GM23338 (cell line): ENCODE data around the gene TNS4. TPM values are rescaled to one million over a fixed set of nuclear protein-coding genes. Genes with fewer than 3 reads are reported as not detected.

Experiments used
- ATAC-seq: fragments of 200-7000 bp; cut with Tn5 transposase; 3 replicates; pipeline ENCODE4 v1.9.1; 2020
- DNase-seq: peaks from one replicate; pipeline ENCODE4 v3.0.0-alpha.2; 2015; ENCODE audit warnings: low spot score
- H2AFZ ChIP-seq: fragments of 200-600 bp; sonication (generic); 2 replicates; pipeline ENCODE4 v1.8.0; 2016; ENCODE audit warnings: antibody characterized with exemption, mild to moderate bottlenecking, moderate library complexity
- H3F3A ChIP-seq: fragments of 200-600 bp; sonication (generic); replicated peaks from 2 replicates; pipeline ENCODE4 v1.8.0; 2017; ENCODE audit warnings: antibody characterized with exemption, mixed run types, low read depth
- H3K27ac ChIP-seq: fragments of 200-600 bp; sonication (generic); 2 replicates; pipeline ENCODE4 v1.6.1; 2016; ENCODE audit warnings: low read depth
- H3K27me3 ChIP-seq: fragments of 200-600 bp; sonication (generic); 2 replicates; pipeline ENCODE4 v1.8.0; 2016; ENCODE audit warnings: mild to moderate bottlenecking, mixed run types, moderate library complexity; ENCODE audit not compliant: insufficient read depth
- H3K36me3 ChIP-seq: fragments of 200-600 bp; sonication (generic); 2 replicates; pipeline ENCODE4 v1.8.0; 2016; ENCODE audit warnings: mild to moderate bottlenecking; ENCODE audit not compliant: insufficient read depth
- H3K4me1 ChIP-seq: fragments of 200-600 bp; sonication (generic); 2 replicates; pipeline ENCODE4 v1.8.0; 2016; ENCODE audit warnings: mild to moderate bottlenecking, moderate library complexity; ENCODE audit not compliant: insufficient read depth
- H3K4me2 ChIP-seq: fragments of 200-600 bp; sonication (generic); 2 replicates; pipeline ENCODE4 v1.7.1; 2017; ENCODE audit warnings: mixed run types
- H3K4me3 ChIP-seq: fragments of 200-600 bp; sonication (generic); 2 replicates; pipeline ENCODE4 v1.6.1; 2016; ENCODE audit warnings: mixed run types
- H3K79me2 ChIP-seq: fragments of 200-600 bp; sonication (generic); replicated peaks from 2 replicates; pipeline ENCODE4 v1.8.0; 2017; ENCODE audit warnings: mild to moderate bottlenecking; ENCODE audit not compliant: insufficient read depth
- H3K9me2 ChIP-seq: fragments of 200-600 bp; sonication (generic); 2 replicates; pipeline ENCODE4 v1.8.0; 2017; ENCODE audit not compliant: insufficient read depth
- H4K20me1 ChIP-seq: fragments of 200-600 bp; sonication (generic); replicated peaks from 2 replicates; pipeline ENCODE4 v1.8.0; 2017; ENCODE audit warnings: mild to moderate bottlenecking; ENCODE audit not compliant: insufficient read depth
- H3K27ac Mint-ChIP-seq: 2 replicates; pipeline ENCODE4 v1.8.0; 2020; ENCODE audit warnings: inconsistent platforms, mild to moderate bottlenecking, moderate library complexity, mixed read lengths
- H3K27me3 Mint-ChIP-seq: 3 replicates; pipeline ENCODE4 v1.8.0; 2022; ENCODE audit warnings: low read depth, mild to moderate bottlenecking, moderate library complexity, mixed read lengths, inconsistent platforms; ENCODE audit not compliant: insufficient read depth, poor library complexity
- H3K36me3 Mint-ChIP-seq: 3 replicates; pipeline ENCODE4 v1.8.0; 2021; ENCODE audit warnings: low read depth, mild to moderate bottlenecking, inconsistent platforms, moderate library complexity, mixed read lengths
- H3K4me1 Mint-ChIP-seq: 3 replicates; pipeline ENCODE4 v1.8.0; 2020; ENCODE audit warnings: mild to moderate bottlenecking, inconsistent platforms, mixed read lengths
- H3K4me3 Mint-ChIP-seq: 3 replicates; pipeline ENCODE4 v1.8.0; 2021; ENCODE audit warnings: moderate library complexity, mild to moderate bottlenecking, inconsistent platforms, mixed read lengths
- H3K9me3 Mint-ChIP-seq: 3 replicates; pipeline ENCODE4 v1.8.0; 2020; ENCODE audit warnings: moderate library complexity, mild to moderate bottlenecking, inconsistent platforms, mixed read lengths
- EZH2 ChIP-seq: fragments of 200-600 bp; sonication (generic); IDR thresholded peaks from one replicate; pipeline ENCODE4 v1.8.0; 2017; ENCODE audit warnings: antibody characterized with exemption, mild to moderate bottlenecking, low read depth; ENCODE audit not compliant: unreplicated experiment
- JUNB ChIP-seq: IDR thresholded peaks from one replicate; pipeline ENCODE4 v1.6.1; 2016; ENCODE audit warnings: antibody characterized with exemption; ENCODE audit not compliant: unreplicated experiment
- STAT1 ChIP-seq: IDR thresholded peaks from one replicate; pipeline ENCODE4 v1.6.1; 2016; ENCODE audit warnings: antibody characterized with exemption; ENCODE audit not compliant: unreplicated experiment
- ZNF114 ChIP-seq: fragments of 250-450 bp; sonication (Bioruptor Pico); IDR thresholded peaks from 2 replicates; pipeline ENCODE4 v1.5.0; 2020; ENCODE audit warnings: mild to moderate bottlenecking, moderate library complexity
- ZNF331 ChIP-seq: fragments of 250-450 bp; sonication (Bioruptor Pico); IDR thresholded peaks from 2 replicates; pipeline ENCODE4 v1.5.0; 2020; ENCODE audit warnings: low read depth, mild to moderate bottlenecking, moderate library complexity
- polyA plus RNA-seq: library from polyadenylated mRNA; unstranded; fragments of >200 nt; fragmentation: Nextera tagmentation; extraction: Ambion mirVana; gene quantifications from 2 replicates; pipeline ENCODE4 v1.2.1, GENCODE V29; 2016
- total RNA-seq: library from RNA; depleted of rRNA; stranded (reverse); fragments of >200 nt; shearing (Covaris generic); gene quantifications from 2 replicates; pipeline ENCODE4 v1.2.3, GENCODE V29; 2014
- TF ChIP-seq, protein P1 (sequence below): IDR thresholded peaks from one replicate; pipeline ENCODE4 v1.6.1; 2018; ENCODE audit warnings: antibody characterized with exemption; ENCODE audit not compliant: unreplicated experiment
- TF ChIP-seq, protein P2 (sequence below): IDR thresholded peaks from 2 replicates; pipeline ENCODE4 v1.6.1; 2016; ENCODE audit warnings: antibody characterized with exemption

TNS4 gene
- total and polyA plus RNA-seq, 2 experiments from 2014 or later, result 0.31 to 4.9 TPM

DNA sequence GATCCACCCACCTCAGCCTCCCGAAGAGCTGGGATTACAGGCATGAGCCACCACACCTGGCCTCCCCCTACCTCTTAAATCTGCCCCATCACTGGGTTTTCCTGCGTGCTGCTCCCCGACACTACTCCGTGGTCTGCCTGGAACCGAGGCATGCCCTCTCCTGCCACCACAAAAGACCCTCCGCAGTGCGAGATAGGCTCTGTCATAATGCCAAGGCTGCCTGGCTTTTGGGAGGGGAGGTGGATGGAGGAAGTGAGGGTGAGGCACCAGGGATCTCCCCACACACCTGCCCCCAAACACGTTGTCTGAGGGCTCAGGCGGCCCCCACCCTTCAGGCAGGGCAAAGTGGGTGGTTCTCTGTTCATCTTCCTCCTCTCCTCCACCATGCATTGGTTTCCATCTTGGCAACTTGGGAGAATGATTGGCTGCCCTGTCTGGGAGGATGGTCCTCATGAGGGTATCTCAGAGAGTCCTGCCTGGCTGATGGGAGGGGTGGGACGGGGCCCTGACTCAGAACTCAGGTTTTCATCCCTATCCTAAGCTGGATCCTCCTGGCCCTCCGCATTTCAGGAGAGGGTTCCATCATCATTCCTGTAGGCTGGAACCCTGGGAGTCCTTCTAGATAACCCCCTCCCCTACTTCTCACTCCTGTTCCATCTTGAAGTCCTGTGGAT, 35.0 kb downstream of the TNS4 start:
- peaks cover 34% of the 10 kb centered on the region for H3K4me1 ChIP-seq
- no peaks in the 10 kb centered on the region for H3K27me3 ChIP-seq
- no peaks in the 10 kb centered on the region for H4K20me1 ChIP-seq
- Mint-ChIP-seq H3K27ac (peak overlapping the region; percentile 58; the same call in 1 of the 2 replicates), H3K27me3 (peaks cover 34% of the 10 kb centered on the region), H3K4me1 (peaks cover 42% of the 10 kb centered on the region), H3K36me3 (peaks cover 4% of the 10 kb centered on the region), H3K9me3 (peaks cover 7% of the 10 kb centered on the region; the same call in 2 of the 3 replicates), H3K4me3 (no peak overlapping the region)
- no peaks in the 10 kb centered on the region for H3K36me3 ChIP-seq
- no peaks in the 10 kb centered on the region for H3K79me2 ChIP-seq
- ATAC-seq (no peak), DNase-seq (no peak)
- no peak overlapping the region for H3K4me3 ChIP-seq
- no peak overlapping the region for H3K27ac ChIP-seq
- H3F3A ChIP-seq, result 0 out of 2 replicates have a peak, but pooled peaks cover 6% of the 10 kb centered on the region
- TF ChIP-seq ZNF114 (CRISPR knock-in tag), result no peak
- TF ChIP-seq, protein P1, sequence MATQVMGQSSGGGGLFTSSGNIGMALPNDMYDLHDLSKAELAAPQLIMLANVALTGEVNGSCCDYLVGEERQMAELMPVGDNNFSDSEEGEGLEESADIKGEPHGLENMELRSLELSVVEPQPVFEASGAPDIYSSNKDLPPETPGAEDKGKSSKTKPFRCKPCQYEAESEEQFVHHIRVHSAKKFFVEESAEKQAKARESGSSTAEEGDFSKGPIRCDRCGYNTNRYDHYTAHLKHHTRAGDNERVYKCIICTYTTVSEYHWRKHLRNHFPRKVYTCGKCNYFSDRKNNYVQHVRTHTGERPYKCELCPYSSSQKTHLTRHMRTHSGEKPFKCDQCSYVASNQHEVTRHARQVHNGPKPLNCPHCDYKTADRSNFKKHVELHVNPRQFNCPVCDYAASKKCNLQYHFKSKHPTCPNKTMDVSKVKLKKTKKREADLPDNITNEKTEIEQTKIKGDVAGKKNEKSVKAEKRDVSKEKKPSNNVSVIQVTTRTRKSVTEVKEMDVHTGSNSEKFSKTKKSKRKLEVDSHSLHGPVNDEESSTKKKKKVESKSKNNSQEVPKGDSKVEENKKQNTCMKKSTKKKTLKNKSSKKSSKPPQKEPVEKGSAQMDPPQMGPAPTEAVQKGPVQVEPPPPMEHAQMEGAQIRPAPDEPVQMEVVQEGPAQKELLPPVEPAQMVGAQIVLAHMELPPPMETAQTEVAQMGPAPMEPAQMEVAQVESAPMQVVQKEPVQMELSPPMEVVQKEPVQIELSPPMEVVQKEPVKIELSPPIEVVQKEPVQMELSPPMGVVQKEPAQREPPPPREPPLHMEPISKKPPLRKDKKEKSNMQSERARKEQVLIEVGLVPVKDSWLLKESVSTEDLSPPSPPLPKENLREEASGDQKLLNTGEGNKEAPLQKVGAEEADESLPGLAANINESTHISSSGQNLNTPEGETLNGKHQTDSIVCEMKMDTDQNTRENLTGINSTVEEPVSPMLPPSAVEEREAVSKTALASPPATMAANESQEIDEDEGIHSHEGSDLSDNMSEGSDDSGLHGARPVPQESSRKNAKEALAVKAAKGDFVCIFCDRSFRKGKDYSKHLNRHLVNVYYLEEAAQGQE, result no peak
- TF ChIP-seq, protein P2, sequence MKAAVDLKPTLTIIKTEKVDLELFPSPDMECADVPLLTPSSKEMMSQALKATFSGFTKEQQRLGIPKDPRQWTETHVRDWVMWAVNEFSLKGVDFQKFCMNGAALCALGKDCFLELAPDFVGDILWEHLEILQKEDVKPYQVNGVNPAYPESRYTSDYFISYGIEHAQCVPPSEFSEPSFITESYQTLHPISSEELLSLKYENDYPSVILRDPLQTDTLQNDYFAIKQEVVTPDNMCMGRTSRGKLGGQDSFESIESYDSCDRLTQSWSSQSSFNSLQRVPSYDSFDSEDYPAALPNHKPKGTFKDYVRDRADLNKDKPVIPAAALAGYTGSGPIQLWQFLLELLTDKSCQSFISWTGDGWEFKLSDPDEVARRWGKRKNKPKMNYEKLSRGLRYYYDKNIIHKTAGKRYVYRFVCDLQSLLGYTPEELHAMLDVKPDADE, result no peak
- no peaks in the 10 kb centered on the region for H3K9me2 ChIP-seq
- no peak overlapping the region for H2AFZ ChIP-seq
- no peak overlapping the region for H3K4me2 ChIP-seq

DNA sequence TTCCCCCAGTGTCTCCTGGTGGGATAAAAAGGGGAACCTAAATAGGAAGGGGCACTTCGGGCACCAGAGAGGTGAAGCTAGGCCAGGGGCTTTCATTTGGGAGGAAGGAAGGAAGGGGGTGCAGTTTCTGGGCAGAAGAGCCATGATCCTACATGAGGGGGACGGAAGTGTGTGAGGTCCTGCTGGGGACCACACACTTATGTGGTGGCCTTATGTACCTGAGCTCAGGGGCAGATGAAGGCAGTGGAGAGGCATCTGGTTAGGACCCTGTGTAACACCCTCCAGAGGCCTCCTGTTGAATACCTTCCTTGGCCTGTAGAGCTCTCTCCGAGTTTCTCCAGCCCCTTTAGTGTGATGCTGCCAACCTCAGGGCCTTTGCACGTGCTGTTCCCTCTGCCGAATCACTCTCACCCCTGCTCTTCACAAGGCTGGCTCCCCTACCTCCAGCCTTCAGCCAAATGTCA, 37.0 kb downstream of the TNS4 start:
- H3K36me3 ChIP-seq, result no peaks in the 10 kb centered on the region
- H3K4me3 Mint-ChIP-seq, result no peak overlapping the region
- no peak overlapping the region for H3K27ac ChIP-seq
- peaks cover 3% of the 10 kb centered on the region; the same call in 2 of the 3 replicates for H3K36me3 Mint-ChIP-seq
- peaks cover 42% of the 10 kb centered on the region for H3K4me1 Mint-ChIP-seq
- no peak overlapping the region for H3K4me3 ChIP-seq
- H3K27me3 Mint-ChIP-seq, result peaks cover 27% of the 10 kb centered on the region
- peaks cover 30% of the 10 kb centered on the region for H3K4me1 ChIP-seq
- H2AFZ ChIP-seq, result no peak overlapping the region
- no peaks in the 10 kb centered on the region for H3K79me2 ChIP-seq
- peak; percentile 5; the same call in 2 of the 3 replicates for ATAC-seq
- H3K4me2 ChIP-seq, result no peak overlapping the region
- H4K20me1 ChIP-seq, result no peaks in the 10 kb centered on the region
- peak; percentile 43 for DNase-seq
- 0 out of 2 replicates have a peak, but pooled peaks cover 6% of the 10 kb centered on the region for H3F3A ChIP-seq
- peaks cover 3% of the 10 kb centered on the region; the same call in 2 of the 3 replicates for H3K9me3 Mint-ChIP-seq
- H3K27me3 ChIP-seq, result no peaks in the 10 kb centered on the region
- H3K9me2 ChIP-seq, result no peaks in the 10 kb centered on the region
- peak overlapping the region; percentile 79 for H3K27ac Mint-ChIP-seq
- TF ChIP-seq, protein P1, result no peak
- TF ChIP-seq, protein P2, result no peak
- TF ChIP-seq ZNF331 (CRISPR knock-in tag), result no peak
- TF ChIP-seq JUNB, result no peak
- TF ChIP-seq EZH2, result no peak
- no peak for TF ChIP-seq STAT1
